ENCODE measurements around the gene SSTR3. TPM values are rescaled to one million over a fixed set of nuclear protein-coding genes. Genes with fewer than 3 reads are reported as not detected.

Gene SSTR3
- total RNA-seq, 2 experiments from 2014 or later, result 1.9 to 2.1 TPM

DNA sequence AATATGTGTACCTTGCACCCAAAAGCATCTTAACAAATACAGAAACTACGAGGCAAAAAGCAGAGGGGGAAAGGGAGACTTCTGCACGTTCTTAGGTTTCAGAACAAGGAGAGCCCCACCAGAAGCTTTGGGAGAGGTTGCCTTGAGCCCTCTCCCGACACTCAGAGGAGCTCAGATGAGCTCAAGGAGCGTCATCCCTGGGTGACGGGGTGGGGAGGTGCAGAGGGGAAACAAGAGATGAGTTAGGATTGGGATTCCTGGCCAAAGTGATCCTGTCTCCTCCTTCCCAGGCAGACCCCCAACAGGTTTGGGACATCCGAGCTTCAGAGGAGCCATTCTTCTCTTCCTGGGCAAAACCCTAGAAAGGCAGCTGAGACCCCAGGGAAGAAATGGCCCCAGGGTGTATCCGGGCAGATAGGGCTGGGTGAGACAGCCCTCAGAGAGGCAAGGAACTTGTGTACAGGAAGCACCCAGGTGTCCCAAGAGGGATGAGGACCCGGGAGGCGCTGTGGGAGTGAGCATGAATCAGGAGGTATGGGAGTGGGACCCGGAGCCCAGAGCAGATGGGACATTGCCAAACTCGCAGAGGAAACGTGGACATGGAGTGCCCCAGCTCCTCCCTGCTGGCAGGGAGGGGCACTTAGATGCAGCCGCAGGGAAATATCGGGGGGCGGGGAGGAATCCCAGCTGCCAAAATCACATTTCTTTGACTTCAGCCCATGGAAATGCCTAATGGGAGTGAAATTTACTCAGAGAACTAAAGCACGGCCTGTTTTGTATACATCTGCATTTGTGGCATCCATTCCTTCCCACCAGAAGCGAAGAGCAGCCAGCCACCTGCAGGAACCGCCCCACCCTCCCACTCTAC is 36.6 kb downstream of the SSTR3 start:
- no peak overlapping the region for H3K27ac Mint-ChIP-seq
- ChIA-PET POLR2A (no interaction called here), CTCF (no interaction called here)
- H3K4me1 ChIP-seq (ENCODE audit: insufficient read depth, low read length), result peaks cover 28% of the 10 kb centered on the region
- H3K36me3 ChIP-seq (ENCODE audit: insufficient read depth, low read length), result no peaks in the 10 kb centered on the region
- H3K9me3 Mint-ChIP-seq, result no peaks in the 10 kb centered on the region
- no peak overlapping the region for H3K4me3 ChIP-seq (ENCODE audit: low read length)
- H3K27me3 ChIP-seq (ENCODE audit: control insufficient read depth in 1 of 2, insufficient read depth in 2 of 2, low read length in 2 of 2), result no peaks in the 10 kb centered on the region
- intact Hi-C loops (cut with DNase I, micrococcal nuclease), result loop anchor here in 1 of 2 experiments (10.0 kb wide), 1 partner anchor 249 kb away; the partner anchor contains the start of gene ELFN2
- no peak overlapping the region for H3K27ac ChIP-seq (ENCODE audit: low read depth in 1 of 2, low read length in 2 of 2)
- no peaks in the 10 kb centered on the region for H3K9me3 ChIP-seq (ENCODE audit: control insufficient read depth in 1 of 2, insufficient read depth in 1 of 2, low read length in 2 of 2)
- DNase-seq (peak in 1 of 14 experiments; percentile 15), ATAC-seq (ENCODE audit: poor library complexity) (no peak)
- TF ChIP-seq, protein P1, sequence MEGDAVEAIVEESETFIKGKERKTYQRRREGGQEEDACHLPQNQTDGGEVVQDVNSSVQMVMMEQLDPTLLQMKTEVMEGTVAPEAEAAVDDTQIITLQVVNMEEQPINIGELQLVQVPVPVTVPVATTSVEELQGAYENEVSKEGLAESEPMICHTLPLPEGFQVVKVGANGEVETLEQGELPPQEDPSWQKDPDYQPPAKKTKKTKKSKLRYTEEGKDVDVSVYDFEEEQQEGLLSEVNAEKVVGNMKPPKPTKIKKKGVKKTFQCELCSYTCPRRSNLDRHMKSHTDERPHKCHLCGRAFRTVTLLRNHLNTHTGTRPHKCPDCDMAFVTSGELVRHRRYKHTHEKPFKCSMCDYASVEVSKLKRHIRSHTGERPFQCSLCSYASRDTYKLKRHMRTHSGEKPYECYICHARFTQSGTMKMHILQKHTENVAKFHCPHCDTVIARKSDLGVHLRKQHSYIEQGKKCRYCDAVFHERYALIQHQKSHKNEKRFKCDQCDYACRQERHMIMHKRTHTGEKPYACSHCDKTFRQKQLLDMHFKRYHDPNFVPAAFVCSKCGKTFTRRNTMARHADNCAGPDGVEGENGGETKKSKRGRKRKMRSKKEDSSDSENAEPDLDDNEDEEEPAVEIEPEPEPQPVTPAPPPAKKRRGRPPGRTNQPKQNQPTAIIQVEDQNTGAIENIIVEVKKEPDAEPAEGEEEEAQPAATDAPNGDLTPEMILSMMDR (IDR thresholded peaks at IDR 0.05), result no peak
- H3K4me3 Mint-ChIP-seq, result no peak overlapping the region
- no peaks in the 10 kb centered on the region for H3K27me3 Mint-ChIP-seq
- H3K4me1 Mint-ChIP-seq (ENCODE audit: low read depth), result peaks cover 30% of the 10 kb centered on the region
- no peaks in the 10 kb centered on the region for H3K36me3 Mint-ChIP-seq (ENCODE audit: low read depth)

DNA sequence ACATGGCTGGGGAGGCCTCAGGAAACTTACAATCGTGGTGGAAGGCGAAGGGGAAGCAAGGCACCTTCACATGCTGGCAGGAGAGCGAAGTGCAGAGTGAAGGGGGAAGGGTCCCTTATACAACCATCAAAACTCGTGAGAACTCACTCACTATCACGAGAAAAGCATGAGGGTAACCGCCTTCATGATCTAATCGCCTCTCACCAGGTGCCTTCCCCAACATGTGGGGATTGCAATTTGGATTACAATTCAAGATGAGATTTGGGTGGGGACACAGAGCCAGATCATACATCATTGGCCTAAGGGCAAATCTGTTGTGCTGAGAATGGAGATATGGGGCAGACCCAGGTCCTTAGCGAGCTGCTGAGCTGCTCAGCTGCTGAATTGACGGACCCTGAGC is 37.3 kb downstream of the SSTR3 start:
- Histone ChIP-seq H3K4me3 (ENCODE audit: low read length) (no peak overlapping the region), H3K9me3 (ENCODE audit: control insufficient read depth in 1 of 2, insufficient read depth in 1 of 2, low read length in 2 of 2) (no peaks in the 10 kb centered on the region), H3K4me1 (ENCODE audit: insufficient read depth, low read length) (peaks cover 34% of the 10 kb centered on the region), H3K36me3 (ENCODE audit: insufficient read depth, low read length) (no peaks in the 10 kb centered on the region), H3K27me3 (ENCODE audit: control insufficient read depth in 1 of 2, insufficient read depth in 2 of 2, low read length in 2 of 2) (no peaks in the 10 kb centered on the region), H3K27ac (ENCODE audit: low read depth in 1 of 2, low read length in 2 of 2) (no peak overlapping the region)
- POLR2A ChIA-PET, result no interaction called here
- TF ChIP-seq, protein P1 (IDR thresholded peaks at IDR 0.05), result no peak
- DNase-seq (no peak), ATAC-seq (ENCODE audit: poor library complexity) (no peak)
- H3K36me3 Mint-ChIP-seq (ENCODE audit: low read depth), result no peaks in the 10 kb centered on the region
- no peaks in the 10 kb centered on the region for H3K9me3 Mint-ChIP-seq
- CTCF ChIA-PET, result no interaction called here
- no peak overlapping the region for H3K4me3 Mint-ChIP-seq
- no peaks in the 10 kb centered on the region for H3K27me3 Mint-ChIP-seq
- intact Hi-C loops (cut with DNase I, micrococcal nuclease), result loop anchor here in 1 of 2 experiments (10.0 kb wide), 1 partner anchor 250 kb away; the partner anchor contains the start of gene ELFN2
- H3K27ac Mint-ChIP-seq, result no peak overlapping the region
- peaks cover 36% of the 10 kb centered on the region for H3K4me1 Mint-ChIP-seq (ENCODE audit: low read depth)

DNA sequence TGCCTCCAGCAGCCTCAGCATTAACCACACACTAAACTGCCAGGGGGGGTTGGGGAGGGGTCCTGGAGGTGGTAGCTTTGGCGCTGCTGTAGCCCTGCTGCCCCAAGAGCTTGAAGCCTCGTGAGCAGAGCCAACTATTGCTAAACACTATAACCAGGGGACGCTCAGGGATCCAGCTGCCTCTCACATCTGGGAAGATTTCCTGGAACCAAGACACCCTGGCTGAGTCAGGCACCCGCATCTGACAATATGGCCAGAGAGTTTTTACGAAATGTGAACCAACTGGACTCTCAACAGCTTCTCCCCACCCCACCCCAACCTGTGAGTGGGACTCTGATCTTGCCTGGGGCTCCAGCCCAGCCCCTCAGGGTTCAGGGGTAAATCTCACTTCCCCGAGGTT is 38.6 kb downstream of the SSTR3 start:
- peaks cover 45% of the 10 kb centered on the region for H3K4me1 ChIP-seq (ENCODE audit: insufficient read depth, low read length)
- H3K27me3 Mint-ChIP-seq, result no peaks in the 10 kb centered on the region
- DNase-seq (peak in 1 of 14 experiments; percentile 16), ATAC-seq (ENCODE audit: poor library complexity) (no peak)
- H3K27me3 ChIP-seq (ENCODE audit: control insufficient read depth in 1 of 2, insufficient read depth in 2 of 2, low read length in 2 of 2), result no peaks in the 10 kb centered on the region
- H3K27ac Mint-ChIP-seq, result no peak overlapping the region
- H3K4me1 Mint-ChIP-seq (ENCODE audit: low read depth), result peaks cover 42% of the 10 kb centered on the region
- POLR2A ChIA-PET, result no interaction called here
- H3K27ac ChIP-seq (ENCODE audit: low read depth in 1 of 2, low read length in 2 of 2), result no peak overlapping the region
- CTCF ChIA-PET, result no interaction called here
- TF ChIP-seq, protein P1 (IDR thresholded peaks at IDR 0.05), result no peak
- H3K4me3 Mint-ChIP-seq, result no peak overlapping the region
- H3K9me3 Mint-ChIP-seq, result no peaks in the 10 kb centered on the region
- H3K4me3 ChIP-seq (ENCODE audit: low read length), result no peak overlapping the region
- no peaks in the 10 kb centered on the region for H3K36me3 Mint-ChIP-seq (ENCODE audit: low read depth)
- no peaks in the 10 kb centered on the region for H3K36me3 ChIP-seq (ENCODE audit: insufficient read depth, low read length)
- H3K9me3 ChIP-seq (ENCODE audit: control insufficient read depth in 1 of 2, insufficient read depth in 1 of 2, low read length in 2 of 2), result no peaks in the 10 kb centered on the region
- intact Hi-C loops (cut with DNase I, micrococcal nuclease), result loop anchor here in 1 of 2 experiments (10.0 kb wide), 1 partner anchor 251 kb away; the partner anchor contains the start of gene ELFN2
